Measurements from ENCODE around the gene WNT11.

DNA sequence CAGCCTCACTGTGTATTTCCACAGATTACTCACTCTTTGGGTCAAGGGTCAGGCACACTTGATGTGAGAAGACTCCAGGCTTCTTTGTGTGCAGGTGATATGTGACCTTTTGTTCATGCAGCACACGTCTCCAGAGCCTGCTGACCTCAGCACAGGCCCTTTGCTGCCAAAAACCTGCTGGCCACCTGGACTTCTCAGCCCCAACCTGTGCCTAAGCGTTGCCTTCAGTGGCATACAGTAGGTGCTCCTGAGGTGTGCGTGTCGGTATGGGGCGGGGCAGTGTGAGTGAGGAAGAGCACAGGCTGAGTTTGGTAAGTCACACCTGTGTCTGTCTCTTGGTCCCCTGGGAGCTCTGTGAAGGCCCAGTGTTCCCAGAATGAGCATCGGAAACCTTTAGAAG lies 58.1 kb downstream of the WNT11 start:
- TF ChIP-seq POLR2A (IDR thresholded peaks at IDR 0.05; ENCODE audit: extremely low read depth, insufficient read length) (no peak), MYC (IDR thresholded peaks at IDR 0.05; ENCODE audit: low read depth, low read length) (no peak)
- TF ChIP-seq, protein P1, sequence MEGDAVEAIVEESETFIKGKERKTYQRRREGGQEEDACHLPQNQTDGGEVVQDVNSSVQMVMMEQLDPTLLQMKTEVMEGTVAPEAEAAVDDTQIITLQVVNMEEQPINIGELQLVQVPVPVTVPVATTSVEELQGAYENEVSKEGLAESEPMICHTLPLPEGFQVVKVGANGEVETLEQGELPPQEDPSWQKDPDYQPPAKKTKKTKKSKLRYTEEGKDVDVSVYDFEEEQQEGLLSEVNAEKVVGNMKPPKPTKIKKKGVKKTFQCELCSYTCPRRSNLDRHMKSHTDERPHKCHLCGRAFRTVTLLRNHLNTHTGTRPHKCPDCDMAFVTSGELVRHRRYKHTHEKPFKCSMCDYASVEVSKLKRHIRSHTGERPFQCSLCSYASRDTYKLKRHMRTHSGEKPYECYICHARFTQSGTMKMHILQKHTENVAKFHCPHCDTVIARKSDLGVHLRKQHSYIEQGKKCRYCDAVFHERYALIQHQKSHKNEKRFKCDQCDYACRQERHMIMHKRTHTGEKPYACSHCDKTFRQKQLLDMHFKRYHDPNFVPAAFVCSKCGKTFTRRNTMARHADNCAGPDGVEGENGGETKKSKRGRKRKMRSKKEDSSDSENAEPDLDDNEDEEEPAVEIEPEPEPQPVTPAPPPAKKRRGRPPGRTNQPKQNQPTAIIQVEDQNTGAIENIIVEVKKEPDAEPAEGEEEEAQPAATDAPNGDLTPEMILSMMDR (IDR thresholded peaks at IDR 0.05; ENCODE audit: low read depth, low read length) = no peak
- TF ChIP-seq, protein P2, sequence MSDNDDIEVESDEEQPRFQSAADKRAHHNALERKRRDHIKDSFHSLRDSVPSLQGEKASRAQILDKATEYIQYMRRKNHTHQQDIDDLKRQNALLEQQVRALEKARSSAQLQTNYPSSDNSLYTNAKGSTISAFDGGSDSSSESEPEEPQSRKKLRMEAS (IDR thresholded peaks at IDR 0.05; ENCODE audit: low read depth, low read length) = no peak
